ENCODE results near the gene CACNA2D1. TPM values are rescaled to one million over a fixed set of nuclear protein-coding genes. Genes with fewer than 3 reads are reported as not detected.

The CACNA2D1 gene
- total and polyA plus RNA-seq, 8 donors, result 1.8 to 72.7 (median 5.7) TPM

DNA sequence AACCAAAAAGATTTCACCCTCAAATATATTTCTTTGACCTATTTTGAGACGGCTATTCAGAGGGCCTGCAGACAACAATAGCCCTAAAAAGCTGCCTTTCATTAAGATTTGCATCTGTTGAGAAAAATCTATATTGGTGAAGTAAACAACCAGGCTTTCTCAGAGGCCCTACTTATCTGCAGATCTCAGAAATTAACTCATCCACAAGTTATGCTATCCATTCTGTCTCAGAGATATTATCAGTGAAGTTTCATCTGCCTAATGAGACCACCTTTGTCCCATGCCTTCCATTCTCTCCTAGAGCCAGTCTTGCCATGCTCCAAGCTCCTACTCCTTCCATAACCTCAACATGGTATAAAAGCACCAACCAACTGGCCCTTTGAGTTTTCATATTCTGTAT, 130.3 kb downstream of the CACNA2D1 start:
- no peaks in the 10 kb centered on the region for H3K27me3 ChIP-seq
- no peak for DNase-seq
- intact Hi-C loops (cut with DNase I; ENCODE audit: low total_unique reads), result no loop called here
- H3K4me3 ChIP-seq, result no peak overlapping the region
- no peaks in the 10 kb centered on the region for H3K36me3 ChIP-seq
- peaks cover 0 to 4% (median 0%) of the 10 kb centered on the region in 4 donors for H3K4me1 ChIP-seq
- TF ChIP-seq, protein P1, sequence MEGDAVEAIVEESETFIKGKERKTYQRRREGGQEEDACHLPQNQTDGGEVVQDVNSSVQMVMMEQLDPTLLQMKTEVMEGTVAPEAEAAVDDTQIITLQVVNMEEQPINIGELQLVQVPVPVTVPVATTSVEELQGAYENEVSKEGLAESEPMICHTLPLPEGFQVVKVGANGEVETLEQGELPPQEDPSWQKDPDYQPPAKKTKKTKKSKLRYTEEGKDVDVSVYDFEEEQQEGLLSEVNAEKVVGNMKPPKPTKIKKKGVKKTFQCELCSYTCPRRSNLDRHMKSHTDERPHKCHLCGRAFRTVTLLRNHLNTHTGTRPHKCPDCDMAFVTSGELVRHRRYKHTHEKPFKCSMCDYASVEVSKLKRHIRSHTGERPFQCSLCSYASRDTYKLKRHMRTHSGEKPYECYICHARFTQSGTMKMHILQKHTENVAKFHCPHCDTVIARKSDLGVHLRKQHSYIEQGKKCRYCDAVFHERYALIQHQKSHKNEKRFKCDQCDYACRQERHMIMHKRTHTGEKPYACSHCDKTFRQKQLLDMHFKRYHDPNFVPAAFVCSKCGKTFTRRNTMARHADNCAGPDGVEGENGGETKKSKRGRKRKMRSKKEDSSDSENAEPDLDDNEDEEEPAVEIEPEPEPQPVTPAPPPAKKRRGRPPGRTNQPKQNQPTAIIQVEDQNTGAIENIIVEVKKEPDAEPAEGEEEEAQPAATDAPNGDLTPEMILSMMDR (IDR thresholded peaks at IDR 0.05), result no peak
- TF ChIP-seq POLR2A (IDR thresholded peaks at IDR 0.05), result no peak
- TF ChIP-seq EP300 (IDR thresholded peaks at IDR 0.05), result no peak
- TF ChIP-seq POLR2AphosphoS5 (IDR thresholded peaks at IDR 0.05), result no peak
- H3K9me3 ChIP-seq, result peaks cover 0 to 15% (median 5%) of the 10 kb centered on the region in 4 donors
- WGBS, 5 donors, result 94 to 100% (median 96%) methylated on average over 1 of the region's 1 CpG
- no peak overlapping the region for H3K27ac ChIP-seq

DNA sequence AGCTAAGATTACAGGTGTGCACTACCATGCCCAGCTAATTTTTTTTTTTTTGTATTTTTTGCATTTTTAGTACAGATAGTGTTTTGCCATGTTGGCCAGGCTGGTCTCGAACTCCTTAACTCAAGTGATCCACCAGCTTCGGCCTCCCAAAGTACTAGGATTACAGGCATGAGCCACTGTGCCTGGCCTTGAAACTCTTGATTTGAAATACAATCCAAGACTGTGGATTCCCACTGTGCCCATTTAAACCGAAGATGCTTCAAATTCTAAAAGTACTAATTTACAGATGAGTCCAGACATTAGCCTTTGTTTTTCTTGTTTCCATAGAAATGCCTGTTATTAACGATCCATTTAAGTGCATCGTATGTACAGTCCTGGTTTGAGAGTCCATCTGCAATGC, 130.9 kb downstream of the CACNA2D1 start:
- TF ChIP-seq, protein P1 (IDR thresholded peaks at IDR 0.05), result no peak
- TF ChIP-seq EP300 (IDR thresholded peaks at IDR 0.05) (no peak), POLR2AphosphoS5 (IDR thresholded peaks at IDR 0.05) (no peak), POLR2A (IDR thresholded peaks at IDR 0.05) (no peak)
- no peaks in the 10 kb centered on the region for H3K27me3 ChIP-seq
- 87 to 99% (median 95%) methylated on average over 5 of the region's 5 CpGs for WGBS, 5 donors
- H3K4me1 ChIP-seq, result no peaks in the 10 kb centered on the region
- no peaks in the 10 kb centered on the region for H3K36me3 ChIP-seq
- intact Hi-C loops (cut with DNase I; ENCODE audit: low total_unique reads), result no loop called here
- no peak for DNase-seq
- H3K27ac ChIP-seq, result no peak overlapping the region
- H3K9me3 ChIP-seq, result peaks cover 0 to 18% (median 5%) of the 10 kb centered on the region in 4 donors
- no peak overlapping the region for H3K4me3 ChIP-seq

DNA sequence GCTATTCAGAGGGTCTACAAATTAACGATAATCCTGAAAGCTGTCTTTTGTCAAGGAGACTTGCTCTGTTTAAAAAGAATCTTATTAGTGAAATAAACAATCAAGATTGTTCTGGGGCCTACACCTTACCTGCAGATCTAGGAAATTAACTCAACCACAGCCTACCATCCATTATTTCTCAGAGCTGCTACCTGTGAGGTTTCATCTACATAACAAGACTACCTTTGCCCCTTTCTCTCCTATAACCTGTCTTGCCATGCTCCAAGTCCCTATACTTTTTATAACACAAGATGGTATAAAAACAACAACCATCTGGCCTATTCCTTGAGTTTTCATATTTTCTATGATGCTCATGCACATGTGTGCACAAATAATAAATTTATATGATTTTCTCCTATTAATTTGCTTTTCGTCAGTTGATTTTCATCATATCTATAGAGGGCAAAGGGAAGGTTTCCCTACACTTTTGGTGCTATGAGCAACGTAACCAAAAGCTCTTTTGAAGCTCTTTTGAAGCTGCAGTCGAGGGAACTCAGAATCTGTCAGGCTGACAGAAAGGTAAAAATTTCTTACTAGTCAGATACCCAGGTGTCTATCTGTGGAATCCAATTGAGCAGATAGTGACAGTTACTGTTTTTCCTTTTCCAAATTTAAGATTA, 138.1 kb downstream of the CACNA2D1 start:
- H3K4me3 ChIP-seq, result no peak overlapping the region
- no peak overlapping the region for H3K27ac ChIP-seq
- intact Hi-C loops (cut with DNase I; ENCODE audit: low total_unique reads), result no loop called here
- no peak for DNase-seq
- 86 to 92% (median 89%) methylated on average over 4 of the region's 4 CpGs for WGBS, 5 donors
- peaks cover 0 to 18% (median 5%) of the 10 kb centered on the region in 4 donors for H3K9me3 ChIP-seq
- H3K36me3 ChIP-seq, result no peaks in the 10 kb centered on the region
- H3K4me1 ChIP-seq, result no peaks in the 10 kb centered on the region
- TF ChIP-seq POLR2AphosphoS5 (IDR thresholded peaks at IDR 0.05), result no peak
- TF ChIP-seq POLR2A (IDR thresholded peaks at IDR 0.05), result no peak
- TF ChIP-seq, protein P1 (IDR thresholded peaks at IDR 0.05), result no peak
- TF ChIP-seq EP300 (IDR thresholded peaks at IDR 0.05), result no peak
- H3K27me3 ChIP-seq, result no peaks in the 10 kb centered on the region

DNA sequence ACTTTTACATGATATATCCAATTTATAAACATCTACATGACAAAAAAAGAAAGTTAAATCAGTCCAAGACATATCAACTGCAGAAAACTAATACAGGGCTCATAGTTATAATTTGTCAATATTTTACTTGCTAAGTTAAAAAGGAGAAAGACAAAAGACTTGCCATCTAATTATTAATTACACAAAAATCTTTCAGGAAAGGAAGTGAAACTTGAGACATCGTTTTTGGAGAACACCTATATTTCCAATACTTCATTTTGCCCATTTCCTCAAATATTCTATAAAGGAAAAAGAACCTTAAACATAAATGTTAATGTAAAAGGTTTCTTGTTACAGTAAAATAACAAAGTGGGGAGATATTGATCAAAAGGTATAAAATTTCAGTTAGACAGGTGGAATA, 148.7 kb downstream of the CACNA2D1 start:
- Histone ChIP-seq H3K4me1 (peaks cover 0 to 2% (median 0%) of the 10 kb centered on the region in 4 donors), H3K9me3 (peaks cover 0 to 6% (median 0%) of the 10 kb centered on the region in 4 donors), H3K4me3 (no peak overlapping the region), H3K36me3 (no peaks in the 10 kb centered on the region), H3K27me3 (no peaks in the 10 kb centered on the region), H3K27ac (no peak overlapping the region)
- WGBS, 5 donors, result 75 to 83% (median 78%) methylated on average over 1 of the region's 1 CpG
- TF ChIP-seq, protein P1 (IDR thresholded peaks at IDR 0.05), result no peak
- TF ChIP-seq EP300 (IDR thresholded peaks at IDR 0.05), result no peak
- no peak for TF ChIP-seq POLR2A (IDR thresholded peaks at IDR 0.05)
- no peak for TF ChIP-seq POLR2AphosphoS5 (IDR thresholded peaks at IDR 0.05)
- intact Hi-C loops (cut with DNase I; ENCODE audit: low total_unique reads), result no loop called here
- DNase-seq, result no peak
